GM10248 (cell line): ENCODE results near the gene TPCN2.

Source experiments
- CTCF ChIA-PET: fragments of 300-600 bp; sonication (Branson Sonifier 250); formaldehyde crosslinking; extraction: SDS; loops from one replicate; lab custom pipeline; 2021; ENCODE audit warnings: antibody characterized with exemption; lab: Yijun Ruan, JAX
- POLR2A ChIA-PET: fragments of 350-650 bp; sonication (Branson Sonifier 250); formaldehyde crosslinking; extraction: SDS; loops from one replicate; lab custom pipeline; 2020; ENCODE audit warnings: antibody characterized with exemption; lab: Yijun Ruan, JAX
- DNase-seq: peaks from one replicate; pipeline ENCODE4 v3.0.0; 2012; ENCODE audit errors: extremely low spot score
- TF ChIP-seq, protein P1 (sequence below): IDR thresholded peaks from 2 replicates; pipeline ENCODE4 v1.5.1; 2012; ENCODE audit warnings: mild to moderate bottlenecking, low read depth; ENCODE audit errors: extremely low read depth, missing control alignments, control extremely low read depth

Gene TPCN2

GRCh38 chr11:69064394-69064957 is 15.7 kb downstream of the TPCN2 start:
- POLR2A ChIA-PET: no interaction called here
- TF ChIP-seq, protein P1, sequence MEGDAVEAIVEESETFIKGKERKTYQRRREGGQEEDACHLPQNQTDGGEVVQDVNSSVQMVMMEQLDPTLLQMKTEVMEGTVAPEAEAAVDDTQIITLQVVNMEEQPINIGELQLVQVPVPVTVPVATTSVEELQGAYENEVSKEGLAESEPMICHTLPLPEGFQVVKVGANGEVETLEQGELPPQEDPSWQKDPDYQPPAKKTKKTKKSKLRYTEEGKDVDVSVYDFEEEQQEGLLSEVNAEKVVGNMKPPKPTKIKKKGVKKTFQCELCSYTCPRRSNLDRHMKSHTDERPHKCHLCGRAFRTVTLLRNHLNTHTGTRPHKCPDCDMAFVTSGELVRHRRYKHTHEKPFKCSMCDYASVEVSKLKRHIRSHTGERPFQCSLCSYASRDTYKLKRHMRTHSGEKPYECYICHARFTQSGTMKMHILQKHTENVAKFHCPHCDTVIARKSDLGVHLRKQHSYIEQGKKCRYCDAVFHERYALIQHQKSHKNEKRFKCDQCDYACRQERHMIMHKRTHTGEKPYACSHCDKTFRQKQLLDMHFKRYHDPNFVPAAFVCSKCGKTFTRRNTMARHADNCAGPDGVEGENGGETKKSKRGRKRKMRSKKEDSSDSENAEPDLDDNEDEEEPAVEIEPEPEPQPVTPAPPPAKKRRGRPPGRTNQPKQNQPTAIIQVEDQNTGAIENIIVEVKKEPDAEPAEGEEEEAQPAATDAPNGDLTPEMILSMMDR: no peak
- CTCF ChIA-PET: no interaction called here
- DNase-seq: no peak

DNA sequence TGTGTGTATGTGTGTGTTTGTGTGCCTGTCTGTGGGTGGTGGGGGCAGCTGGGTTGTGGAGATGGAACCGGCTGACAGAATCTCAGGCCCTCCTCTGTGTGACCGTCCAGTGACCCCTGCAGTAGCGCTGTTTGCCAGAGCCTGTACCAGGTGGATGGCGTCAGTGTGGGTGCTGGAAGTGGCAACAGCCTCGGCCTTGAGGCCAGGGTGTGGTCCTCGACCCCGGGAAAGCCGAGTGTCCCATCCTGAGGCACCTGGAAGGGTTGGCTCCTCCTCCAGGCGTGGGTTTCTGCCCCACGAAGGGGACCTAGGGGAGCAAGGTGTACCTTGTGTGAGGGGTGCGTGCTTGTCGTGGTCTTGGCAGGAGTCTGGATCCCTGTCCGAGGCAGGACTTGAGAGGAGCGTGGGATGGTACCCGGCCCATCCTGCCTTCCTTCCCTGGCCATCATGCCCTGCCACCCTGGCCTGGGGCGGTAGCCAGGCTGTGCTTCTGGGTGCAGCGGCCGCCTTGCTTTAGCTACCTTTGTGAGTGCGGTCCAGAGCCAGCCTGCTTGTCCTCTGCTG is 16.5 kb downstream of the TPCN2 start:
- TF ChIP-seq, protein P1: no peak
- POLR2A ChIA-PET: no interaction called here
- CTCF ChIA-PET: no interaction called here
- no peak for DNase-seq

GRCh38 chr11:69066122-69067112 is 17.7 kb downstream of the TPCN2 start:
- POLR2A ChIA-PET: no interaction called here
- TF ChIP-seq, protein P1: no peak
- no peak for DNase-seq
- CTCF ChIA-PET: no interaction called here

DNA sequence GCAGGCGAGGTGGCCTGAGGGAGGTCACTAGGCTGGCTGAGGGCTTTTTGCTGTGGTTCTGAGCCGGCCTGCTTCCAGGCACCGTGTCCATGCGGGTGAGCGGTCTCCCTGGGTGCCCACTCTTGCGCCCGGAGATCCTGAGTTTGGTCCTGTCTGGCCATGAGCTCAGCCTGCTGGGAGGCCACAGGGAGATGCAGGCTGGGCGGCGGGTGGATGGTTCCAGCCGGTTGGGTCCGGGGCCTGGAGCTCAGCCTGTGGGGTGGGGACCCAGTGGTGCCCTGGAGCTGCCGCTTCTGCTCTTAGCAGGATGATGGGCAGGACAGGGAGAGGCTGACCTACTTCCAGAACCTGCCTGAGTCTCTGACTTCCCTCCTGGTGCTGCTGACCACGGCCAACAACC is 18.5 kb downstream of the TPCN2 start:
- CTCF ChIA-PET: no interaction called here
- TF ChIP-seq, protein P1: no peak
- POLR2A ChIA-PET: no interaction called here
- no peak for DNase-seq

GRCh38 chr11:69071086-69071800 is 22.5 kb downstream of the TPCN2 start:
- TF ChIP-seq, protein P1: no peak
- POLR2A ChIA-PET: interaction anchor here (0.7 kb wide), 1 partner anchor 1754 kb away, joined by 3 read pairs; no protein-coding TSS in a partner anchor
- CTCF ChIA-PET: interaction anchor here (1.0 to 1.4 kb wide), 2 partner anchors 10 to 16 kb away, joined by 3 to 4 read pairs; no protein-coding TSS in a partner anchor
- no peak for DNase-seq

GRCh38 chr11:69071956-69072355 is 23.2 kb downstream of the TPCN2 start:
- no peak for DNase-seq
- ChIA-PET CTCF (interaction anchor here (0.9 kb wide), 1 partner anchor 30 kb away, joined by 4 read pairs; no protein-coding TSS in a partner anchor), POLR2A (no interaction called here)
- TF ChIP-seq, protein P1: no peak
